Ishikawa (cell line): ENCODE results near the gene PRX.
A peak's percentile ranks its signal among the peaks of the same experiment; 100 is the strongest.

Experiments
- CEBPB ChIP-seq: IDR thresholded peaks from 2 replicates; pipeline ENCODE4 v1.6.1; 2012
- CREB1 ChIP-seq: IDR thresholded peaks from 2 replicates; pipeline ENCODE4 v1.6.1; 2012; ENCODE audit warnings: low read depth
- EGR1 ChIP-seq: IDR thresholded peaks from 2 replicates; pipeline ENCODE4 v1.6.1; 2012
- EP300 ChIP-seq: IDR thresholded peaks from 2 replicates; pipeline ENCODE4 v1.6.1; 2012; ENCODE audit warnings: borderline replicate concordance
- FOXM1 ChIP-seq: IDR thresholded peaks from 2 replicates; pipeline ENCODE4 v1.6.1; 2012; ENCODE audit warnings: low read depth, borderline replicate concordance
- MAX ChIP-seq: IDR thresholded peaks from 2 replicates; pipeline ENCODE4 v1.6.1; 2012
- NFIC ChIP-seq: IDR thresholded peaks from 2 replicates; pipeline ENCODE4 v1.6.1; 2012
- RAD21 ChIP-seq: IDR thresholded peaks from 2 replicates; pipeline ENCODE4 v1.6.1; 2012; ENCODE audit warnings: low read depth
- REST ChIP-seq: IDR thresholded peaks from 2 replicates; pipeline ENCODE4 v1.6.1; 2012; ENCODE audit warnings: low read depth, mild to moderate bottlenecking
- TAF1 ChIP-seq: IDR thresholded peaks from 2 replicates; pipeline ENCODE4 v1.6.1; 2012; ENCODE audit warnings: low read depth, mild to moderate bottlenecking
- TCF12 ChIP-seq: IDR thresholded peaks from 2 replicates; pipeline ENCODE4 v1.6.1; 2012; ENCODE audit warnings: low read depth
- TEAD4 ChIP-seq: IDR thresholded peaks from 2 replicates; pipeline ENCODE4 v1.6.1; 2012
- USF1 ChIP-seq: IDR thresholded peaks from 2 replicates; pipeline ENCODE4 v1.6.1; 2012
- YY1 ChIP-seq: IDR thresholded peaks from 2 replicates; pipeline ENCODE4 v1.6.1; 2012; ENCODE audit warnings: low read depth
- ZBTB7A ChIP-seq: IDR thresholded peaks from 2 replicates; pipeline ENCODE4 v1.6.1; 2012; ENCODE audit warnings: low read depth

The PRX gene

GRCh38 chr19:40392894-40393517, 20.2 kb downstream of the PRX start:
- TF ChIP-seq EP300 (peak; percentile 65), RAD21 (peak; percentile 69), FOXM1 (no peak), EGR1 (no peak), CREB1 (no peak), NFIC (0 out of 2 replicates have a peak, but pooled peaks have one; percentile 31), TCF12 (peak; percentile 76), TEAD4 (peak; percentile 24; the same call in 1 of the 2 replicates), MAX (peak; percentile 62), TAF1 (no peak; the same call in 1 of the 2 replicates), YY1 (0 out of 2 replicates have a peak, but pooled peaks have one; percentile 38), CEBPB (no peak), REST (no peak), USF1 (peak; percentile 47; the same call in 1 of the 2 replicates), ZBTB7A (peak; percentile 76; the same call in 1 of the 2 replicates)

- no peak for TF ChIP-seq NFIC
- no peak for TF ChIP-seq TCF12
- TF ChIP-seq ZBTB7A, result no peak
- TF ChIP-seq CREB1, result no peak
- no peak for TF ChIP-seq REST
- TF ChIP-seq MAX, result no peak
- no peak for TF ChIP-seq USF1
- TF ChIP-seq CEBPB, result no peak
- no peak for TF ChIP-seq YY1
- TF ChIP-seq TEAD4, result no peak
- no peak for TF ChIP-seq FOXM1
- TF ChIP-seq EGR1, result no peak
- TF ChIP-seq TAF1, result no peak
Measured at GRCh38 chr19:40392123-40392522, 21.1 kb downstream of the PRX start.

- no peak for TF ChIP-seq YY1
- no peak for TF ChIP-seq USF1
- TF ChIP-seq CREB1, result no peak
- no peak for TF ChIP-seq TAF1
- no peak for TF ChIP-seq NFIC
- no peak for TF ChIP-seq RAD21
- TF ChIP-seq TCF12, result no peak
- TF ChIP-seq MAX, result no peak
- TF ChIP-seq FOXM1, result no peak
- TF ChIP-seq EP300, result no peak
- no peak for TF ChIP-seq EGR1
- TF ChIP-seq ZBTB7A, result no peak
- TF ChIP-seq TEAD4, result no peak
- TF ChIP-seq CEBPB, result no peak
- TF ChIP-seq REST, result no peak
Measured at GRCh38 chr19:40390084-40390742, 23.0 kb downstream of the PRX start, which contains the start of gene HIPK4. HIPK4 (minus strand) TSS chr19:40390181; CDS start chr19:40389902, 279 bp downstream.
